Gastrocnemius medialis (tissue), 4 donors: ENCODE results near the gene NPAS2. TPM values are rescaled to one million over a fixed set of nuclear protein-coding genes. Genes with fewer than 3 reads are reported as not detected.

Source experiments
- ATAC-seq, 2 donors: fragments of 150-250 bp; one replicate each; pipeline ENCODE4 v1.9.1; 2016
- DNase-seq, 2 donors: peaks; one replicate each; pipeline ENCODE4 v3.0.0-alpha.2; 2019
- H3K27ac ChIP-seq, 4 donors: fragments of 200-600 bp; sonication (generic); 1 replicate in 1 of 4; 2 replicates in 3 of 4; pipeline ENCODE4 v1.5.1; 2016 to 2018; ENCODE audit warnings: mild to moderate bottlenecking in 2 of 4, moderate library complexity in 1 of 4
- H3K27me3 ChIP-seq, 3 donors: fragments of 200-600 bp; sonication (generic) in 2 of 3; 1 replicate in 1 of 3; 2 replicates in 2 of 3; pipeline versions ENCODE4 v1.5.1 to v1.6.0; 2016 to 2019; ENCODE audit warnings: mild to moderate bottlenecking in 1 of 3, moderate library complexity in 1 of 3
- H3K36me3 ChIP-seq, 2 donors: fragments of 200-600 bp; sonication (generic) in 1 of 2; one replicate each; pipeline ENCODE4 v1.5.1; 2017 to 2018
- H3K4me1 ChIP-seq, 2 donors: fragments of 200-600 bp; sonication (generic) in 1 of 2; one replicate each; pipeline ENCODE4 v1.5.1; 2016 to 2017; ENCODE audit warnings: mild to moderate bottlenecking in 2 of 2
- H3K4me3 ChIP-seq, 4 donors: fragments of 200-600 bp; sonication (generic) in 3 of 4; 1 replicate in 1 of 4; 2 replicates in 3 of 4; pipeline ENCODE4 v1.5.1; 2016 to 2019; ENCODE audit warnings: mild to moderate bottlenecking in 2 of 4
- H3K9me3 ChIP-seq, 3 donors: fragments of 200-600 bp; sonication (generic) in 2 of 3; 1 replicate in 1 of 3; 2 replicates in 2 of 3; pipeline ENCODE4 v1.5.1; 2016 to 2019
- POLR2A ChIP-seq, 2 donors: fragments of 450-650 bp; IDR thresholded peaks; one replicate each; pipeline ENCODE4 v1.6.1; 2017; ENCODE audit warnings: antibody characterized with exemption in 2 of 2, mild to moderate bottlenecking in 2 of 2, moderate library complexity in 2 of 2
- in situ Hi-C, 4 donors: fragments of 200-750 bp; cut with MboI; loops; one replicate each; pipeline versions ENCODE4 v1.15.0 to v1.8.0; 2017; ENCODE audit warnings: low sequenced_read_pairs in 4 of 4
- intact Hi-C: fragments of 100-400 bp; cut with DNase I; formaldehyde crosslinking; loops from one replicate; pipeline ENCODE4 v1.15.1; 2023; ENCODE audit warnings: low total_unique reads
- total RNA-seq, 4 donors: library from RNA; depleted of rRNA; stranded (reverse); fragments of >200 nt; gene quantifications; one replicate each; pipeline versions ENCODE4 v1.1.0 to v1.2.3, GENCODE V29; 2016
- TF ChIP-seq, protein P1 (sequence below), 5 experiments: fragments of 450-650 bp in 3 of 5; fragments of 200-600 bp in 2 of 5; sonication (generic) in 2 of 5; IDR thresholded peaks in 4 of 5; conservative IDR thresholded peaks in 1 of 5; 1 replicate in 4 of 5; 2 replicates in 1 of 5; pipeline ENCODE4 v1.5.1; 2016 to 2019; ENCODE audit warnings: antibody characterized with exemption in 5 of 5, mild to moderate bottlenecking in 3 of 5, moderate library complexity in 3 of 5

NPAS2 gene
- total RNA-seq, 4 donors from 2014 or later, result 11.4 to 48.2 (median 36.6) TPM

GRCh38 chr2:100833331-100833730 lies 13.4 kb downstream of the NPAS2 start:
- Histone ChIP-seq H3K9me3 (no peaks in the 10 kb centered on the region), H3K27ac (peak overlapping the region; percentile 28 to 84 (median 70)), H3K36me3 (no peaks in the 10 kb centered on the region), H3K4me3 (no peak overlapping the region), H3K4me1 (peaks cover 41 to 45% of the 10 kb centered on the region in 2 donors), H3K27me3 (no peaks in the 10 kb centered on the region)
- no peak for ATAC-seq
- intact Hi-C loops (no loop called here), in situ Hi-C loops (no loop called here)
- TF ChIP-seq, protein P1, sequence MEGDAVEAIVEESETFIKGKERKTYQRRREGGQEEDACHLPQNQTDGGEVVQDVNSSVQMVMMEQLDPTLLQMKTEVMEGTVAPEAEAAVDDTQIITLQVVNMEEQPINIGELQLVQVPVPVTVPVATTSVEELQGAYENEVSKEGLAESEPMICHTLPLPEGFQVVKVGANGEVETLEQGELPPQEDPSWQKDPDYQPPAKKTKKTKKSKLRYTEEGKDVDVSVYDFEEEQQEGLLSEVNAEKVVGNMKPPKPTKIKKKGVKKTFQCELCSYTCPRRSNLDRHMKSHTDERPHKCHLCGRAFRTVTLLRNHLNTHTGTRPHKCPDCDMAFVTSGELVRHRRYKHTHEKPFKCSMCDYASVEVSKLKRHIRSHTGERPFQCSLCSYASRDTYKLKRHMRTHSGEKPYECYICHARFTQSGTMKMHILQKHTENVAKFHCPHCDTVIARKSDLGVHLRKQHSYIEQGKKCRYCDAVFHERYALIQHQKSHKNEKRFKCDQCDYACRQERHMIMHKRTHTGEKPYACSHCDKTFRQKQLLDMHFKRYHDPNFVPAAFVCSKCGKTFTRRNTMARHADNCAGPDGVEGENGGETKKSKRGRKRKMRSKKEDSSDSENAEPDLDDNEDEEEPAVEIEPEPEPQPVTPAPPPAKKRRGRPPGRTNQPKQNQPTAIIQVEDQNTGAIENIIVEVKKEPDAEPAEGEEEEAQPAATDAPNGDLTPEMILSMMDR (IDR thresholded peaks at IDR 0.05 in 4 of 5, conservative IDR thresholded peaks at IDR 0.05 in 1 of 5), result no peak
- TF ChIP-seq POLR2A (IDR thresholded peaks at IDR 0.05), result no peak
- DNase-seq, result no peak

GRCh38 chr2:100834221-100834620 lies 14.3 kb downstream of the NPAS2 start:
- intact Hi-C loops, result no loop called here
- Histone ChIP-seq H3K4me3 (no peak overlapping the region), H3K4me1 (peaks cover 41 to 46% of the 10 kb centered on the region in 2 donors), H3K9me3 (no peaks in the 10 kb centered on the region), H3K27me3 (no peaks in the 10 kb centered on the region), H3K36me3 (no peaks in the 10 kb centered on the region), H3K27ac (peak overlapping the region in 1 of 4 donors; percentile 74)
- no peak for ATAC-seq
- DNase-seq, result no peak
- in situ Hi-C loops, result no loop called here
- TF ChIP-seq, protein P1 (IDR thresholded peaks at IDR 0.05 in 4 of 5, conservative IDR thresholded peaks at IDR 0.05 in 1 of 5), result no peak
- no peak for TF ChIP-seq POLR2A (IDR thresholded peaks at IDR 0.05)

DNA sequence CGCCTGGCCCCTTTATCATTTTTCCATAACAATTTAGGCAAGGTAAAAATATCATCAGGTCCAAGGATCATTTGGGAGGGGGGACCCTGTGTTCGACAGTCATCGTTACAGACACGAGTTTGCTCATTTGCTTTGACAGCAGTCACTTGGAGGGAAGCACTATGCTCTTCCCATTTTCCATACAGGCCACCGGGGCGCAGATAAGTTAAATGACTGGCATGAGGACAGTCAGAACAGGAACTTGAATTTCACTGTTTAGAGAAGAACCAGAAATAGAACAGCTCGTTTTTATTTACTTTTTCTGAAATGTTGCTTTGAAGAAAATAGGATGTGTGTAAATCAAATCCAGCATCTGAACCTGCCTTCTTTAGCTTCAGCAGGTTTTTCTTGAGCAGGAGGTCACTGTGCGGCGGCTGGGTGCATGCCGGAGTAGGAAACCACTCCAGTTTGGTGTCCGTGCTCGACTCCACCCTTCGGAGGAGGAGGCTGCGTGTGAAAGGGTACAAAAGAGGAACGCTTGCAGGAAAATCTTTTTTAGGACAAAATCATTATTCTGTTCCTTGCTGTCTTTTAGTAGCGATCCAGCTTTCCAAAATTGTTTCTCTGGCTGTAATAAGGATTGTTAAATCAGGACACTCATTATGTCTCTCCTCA lies 15.2 kb downstream of the NPAS2 start:
- H3K4me3 ChIP-seq, result no peak overlapping the region
- ATAC-seq, result no peak
- no peaks in the 10 kb centered on the region for H3K9me3 ChIP-seq
- peaks cover 37 to 46% of the 10 kb centered on the region in 2 donors for H3K4me1 ChIP-seq
- intact Hi-C loops (no loop called here), in situ Hi-C loops (no loop called here)
- no peak for DNase-seq
- TF ChIP-seq, protein P1 (IDR thresholded peaks at IDR 0.05 in 4 of 5, conservative IDR thresholded peaks at IDR 0.05 in 1 of 5), result no peak
- no peaks in the 10 kb centered on the region for H3K27me3 ChIP-seq
- no peak overlapping the region for H3K27ac ChIP-seq
- no peaks in the 10 kb centered on the region for H3K36me3 ChIP-seq

- TF ChIP-seq, protein P1 (IDR thresholded peaks at IDR 0.05 in 4 of 5, conservative IDR thresholded peaks at IDR 0.05 in 1 of 5), result no peak
- no peak for TF ChIP-seq POLR2A (IDR thresholded peaks at IDR 0.05)
- Histone ChIP-seq H3K9me3 (no peaks in the 10 kb centered on the region), H3K4me3 (no peak overlapping the region), H3K27ac (no peak overlapping the region), H3K27me3 (no peaks in the 10 kb centered on the region), H3K36me3 (no peaks in the 10 kb centered on the region), H3K4me1 (peaks cover 12 to 24% of the 10 kb centered on the region in 2 donors)
- intact Hi-C loops (no loop called here), in situ Hi-C loops (no loop called here)
- ATAC-seq (no peak), DNase-seq (no peak)
Observed at GRCh38 chr2:100840519-100840918, 20.6 kb downstream of the NPAS2 start.
